Measurements from ENCODE around the gene S100B.

The S100B gene

GRCh38 chr21:46628868-46629267, 24.0 kb upstream of the S100B start:
- H3K36me3 ChIP-seq (ENCODE audit: low read depth) = no peaks in the 10 kb centered on the region
- peaks cover 13% of the 10 kb centered on the region for H3K9me3 ChIP-seq (ENCODE audit: severe bottlenecking)
- no peaks in the 10 kb centered on the region for H3K4me1 ChIP-seq (ENCODE audit: insufficient read depth, poor library complexity, severe bottlenecking)
- H3K27ac ChIP-seq (ENCODE audit: poor library complexity, severe bottlenecking) = no peak overlapping the region
- DNase-seq (ENCODE audit: low spot score) (no peak), ATAC-seq (ENCODE audit: low read depth) (no peak)
- H3K4me3 ChIP-seq (ENCODE audit: severe bottlenecking) = no peak overlapping the region
- no peaks in the 10 kb centered on the region for H3K27me3 ChIP-seq (ENCODE audit: insufficient read depth, poor library complexity, severe bottlenecking)
- no peak for TF ChIP-seq CTCF (IDR thresholded peaks at IDR 0.05; ENCODE audit: poor library complexity, severe bottlenecking)

- H3K36me3 ChIP-seq (ENCODE audit: low read depth) = no peaks in the 10 kb centered on the region
- H3K9me3 ChIP-seq (ENCODE audit: severe bottlenecking) = peaks cover 13% of the 10 kb centered on the region
- no peak overlapping the region for H3K4me3 ChIP-seq (ENCODE audit: severe bottlenecking)
- no peak for ATAC-seq (ENCODE audit: low read depth)
- DNase-seq (ENCODE audit: low spot score) = no peak
- TF ChIP-seq CTCF (IDR thresholded peaks at IDR 0.05; ENCODE audit: poor library complexity, severe bottlenecking) = no peak
- no peak overlapping the region for H3K27ac ChIP-seq (ENCODE audit: poor library complexity, severe bottlenecking)
- H3K27me3 ChIP-seq (ENCODE audit: insufficient read depth, poor library complexity, severe bottlenecking) = no peaks in the 10 kb centered on the region
- H3K4me1 ChIP-seq (ENCODE audit: insufficient read depth, poor library complexity, severe bottlenecking) = no peaks in the 10 kb centered on the region
Observed at GRCh38 chr21:46627726-46628125, 22.8 kb upstream of the S100B start.

GRCh38 chr21:46626975-46627501, 22.2 kb upstream of the S100B start:
- DNase-seq (ENCODE audit: low spot score) (no peak), ATAC-seq (ENCODE audit: low read depth) (no peak)
- H3K36me3 ChIP-seq (ENCODE audit: low read depth) = no peaks in the 10 kb centered on the region
- no peaks in the 10 kb centered on the region for H3K27me3 ChIP-seq (ENCODE audit: insufficient read depth, poor library complexity, severe bottlenecking)
- no peaks in the 10 kb centered on the region for H3K4me1 ChIP-seq (ENCODE audit: insufficient read depth, poor library complexity, severe bottlenecking)
- no peak overlapping the region for H3K27ac ChIP-seq (ENCODE audit: poor library complexity, severe bottlenecking)
- H3K9me3 ChIP-seq (ENCODE audit: severe bottlenecking) = peaks cover 13% of the 10 kb centered on the region
- no peak for TF ChIP-seq CTCF (IDR thresholded peaks at IDR 0.05; ENCODE audit: poor library complexity, severe bottlenecking)
- no peak overlapping the region for H3K4me3 ChIP-seq (ENCODE audit: severe bottlenecking)

GRCh38 chr21:46626536-46626935, 21.7 kb upstream of the S100B start:
- no peak for TF ChIP-seq CTCF (IDR thresholded peaks at IDR 0.05; ENCODE audit: poor library complexity, severe bottlenecking)
- no peaks in the 10 kb centered on the region for H3K27me3 ChIP-seq (ENCODE audit: insufficient read depth, poor library complexity, severe bottlenecking)
- DNase-seq (ENCODE audit: low spot score) (no peak), ATAC-seq (ENCODE audit: low read depth) (no peak)
- H3K9me3 ChIP-seq (ENCODE audit: severe bottlenecking) = peaks cover 13% of the 10 kb centered on the region
- H3K27ac ChIP-seq (ENCODE audit: poor library complexity, severe bottlenecking) = no peak overlapping the region
- no peaks in the 10 kb centered on the region for H3K4me1 ChIP-seq (ENCODE audit: insufficient read depth, poor library complexity, severe bottlenecking)
- H3K4me3 ChIP-seq (ENCODE audit: severe bottlenecking) = no peak overlapping the region
- no peaks in the 10 kb centered on the region for H3K36me3 ChIP-seq (ENCODE audit: low read depth)

- Histone ChIP-seq H3K27ac (ENCODE audit: poor library complexity, severe bottlenecking) (no peak overlapping the region), H3K4me3 (ENCODE audit: severe bottlenecking) (no peak overlapping the region), H3K4me1 (ENCODE audit: insufficient read depth, poor library complexity, severe bottlenecking) (no peaks in the 10 kb centered on the region), H3K9me3 (ENCODE audit: severe bottlenecking) (peaks cover 13% of the 10 kb centered on the region), H3K36me3 (ENCODE audit: low read depth) (no peaks in the 10 kb centered on the region), H3K27me3 (ENCODE audit: insufficient read depth, poor library complexity, severe bottlenecking) (no peaks in the 10 kb centered on the region)
- no peak for DNase-seq (ENCODE audit: low spot score)
- no peak for TF ChIP-seq CTCF (IDR thresholded peaks at IDR 0.05; ENCODE audit: poor library complexity, severe bottlenecking)
- ATAC-seq (ENCODE audit: low read depth) = no peak
Observed at GRCh38 chr21:46625759-46626158, 20.9 kb upstream of the S100B start.
